ENCODE measurements around the gene ACYP1.

DNA sequence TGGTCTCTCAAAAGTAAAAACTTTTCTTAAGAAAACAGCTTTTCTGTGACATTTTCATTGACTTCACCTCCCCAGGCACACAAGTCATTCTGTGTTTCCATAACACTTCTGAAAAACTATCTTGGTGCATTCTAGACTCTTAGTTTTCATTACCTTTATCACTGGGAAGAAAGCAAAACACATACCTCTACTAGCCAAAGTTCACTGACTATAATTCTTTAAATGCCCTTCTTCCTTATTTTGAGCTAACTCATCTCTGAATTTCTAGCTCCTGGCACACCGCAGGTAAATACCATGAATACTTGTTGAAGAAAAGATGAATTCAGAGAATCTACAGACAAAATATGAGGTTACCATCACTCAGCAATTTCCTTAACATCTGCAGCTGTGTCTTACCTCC, 33.7 kb downstream of the ACYP1 start:
- TF ChIP-seq POLR2AphosphoS5 (IDR thresholded peaks at IDR 0.05; ENCODE audit: low read depth, low read length): no peak
- no peak for TF ChIP-seq POLR2A (IDR thresholded peaks at IDR 0.05; ENCODE audit: low read depth, low read length)
